Measurements from ENCODE around the gene COL7A1. TPM values are rescaled to one million over a fixed set of nuclear protein-coding genes. Genes with fewer than 3 reads are reported as not detected.

Gene COL7A1
- total and polyA plus RNA-seq, 12 donors: 0.35 to 66.9 (median 3.1) TPM

- 92 to 97% (median 93%) methylated on average over 10 of the region's 10 CpGs for WGBS, 4 donors
These were observed 29.6 kb upstream of the COL7A1 start for GRCh38 chr3:48624767-48625166.

GRCh38 chr3:48623851-48624547, 28.9 kb upstream of the COL7A1 start:
- Histone ChIP-seq H3K4me3 (no peak overlapping the region), H3K27me3 (no peaks in the 10 kb centered on the region), H3K36me3 (replicated peaks in 1 of 2) (peaks cover 0 to 20% of the 10 kb centered on the region in 2 donors), H3K27ac (no peak overlapping the region), H3K4me1 (replicated peaks in 1 of 2) (no peaks in the 10 kb centered on the region), H3K9me3 (replicated peaks in 1 of 3) (no peaks in the 10 kb centered on the region)
- intact Hi-C loops (cut with DNase I): no loop called here
- 81 to 89% (median 84%) methylated on average over 6 of the region's 6 CpGs for WGBS, 4 donors
- DNase-seq: no peak
- TF ChIP-seq CTCF (IDR thresholded peaks at IDR 0.05): no peak
- TF ChIP-seq POLR2A (IDR thresholded peaks at IDR 0.05): no peak

More at GRCh38 chr3:48624767-48625166, 29.6 kb upstream of the COL7A1 start:
- peaks cover 0 to 24% of the 10 kb centered on the region in 2 donors for H3K36me3 ChIP-seq (replicated peaks in 1 of 2)
- no peak for DNase-seq
- TF ChIP-seq POLR2A (IDR thresholded peaks at IDR 0.05) (no peak), CTCF (IDR thresholded peaks at IDR 0.05) (no peak)
- no peaks in the 10 kb centered on the region for H3K9me3 ChIP-seq (replicated peaks in 1 of 3)
- intact Hi-C loops (cut with DNase I): no loop called here
- H3K4me3 ChIP-seq: no peak overlapping the region
- H3K27ac ChIP-seq: no peak overlapping the region
- H3K27me3 ChIP-seq: no peaks in the 10 kb centered on the region
- no peaks in the 10 kb centered on the region for H3K4me1 ChIP-seq (replicated peaks in 1 of 2)

- intact Hi-C loops (cut with DNase I): no loop called here
- no peaks in the 10 kb centered on the region for H3K4me1 ChIP-seq (replicated peaks in 1 of 2)
- TF ChIP-seq CTCF (IDR thresholded peaks at IDR 0.05) (no peak), POLR2A (IDR thresholded peaks at IDR 0.05) (no peak)
- H3K27me3 ChIP-seq: no peaks in the 10 kb centered on the region
- no peak within 1 kb of the TSS for H3K27ac ChIP-seq
- 92 to 98% (median 96%) methylated on average over 7 to 19 of the region's 19 CpGs for WGBS, 4 donors
- H3K9me3 ChIP-seq (replicated peaks in 1 of 3): no peaks in the 10 kb centered on the region
- peaks cover 0 to 5% of the 10 kb centered on the region in 2 donors for H3K36me3 ChIP-seq (replicated peaks in 1 of 2)
- no peak within 1 kb of the TSS for H3K4me3 ChIP-seq
- no peak for DNase-seq
These were observed 26.3 kb upstream of the COL7A1 start, which contains the start of gene TMEM89 for GRCh38 chr3:48621461-48621869. Gene TMEM89 (minus strand): TSS chr3:48621769. CDS start chr3:48621756, 13 bp downstream.

- Histone ChIP-seq H3K36me3 (replicated peaks in 1 of 2) (no peaks in the 10 kb centered on the region), H3K27ac (no peak overlapping the region), H3K4me1 (replicated peaks in 1 of 2) (no peaks in the 10 kb centered on the region), H3K27me3 (no peaks in the 10 kb centered on the region), H3K4me3 (no peak overlapping the region), H3K9me3 (replicated peaks in 1 of 3) (no peaks in the 10 kb centered on the region)
- TF ChIP-seq CTCF (IDR thresholded peaks at IDR 0.05): no peak
- no peak for TF ChIP-seq POLR2A (IDR thresholded peaks at IDR 0.05)
- intact Hi-C loops (cut with DNase I): no loop called here
- WGBS, 4 donors: 85 to 89% (median 87%) methylated on average over 7 of the region's 7 CpGs
- no peak for DNase-seq
These were observed 24.7 kb upstream of the COL7A1 start for GRCh38 chr3:48619541-48620524.

All from adrenal gland (tissue), 12 donors.